IPS-18a (cell line): ENCODE results near the gene ZNF687.

Experiments
- H3K27ac ChIP-seq: one replicate; pipeline ENCODE4 v1.5.1; 2013; ENCODE audit warnings: low read length
- H3K27me3 ChIP-seq: one replicate; pipeline ENCODE4 v1.6.1; 2013; ENCODE audit warnings: mild to moderate bottlenecking, low read length; ENCODE audit not compliant: control insufficient read depth, insufficient read depth
- H3K36me3 ChIP-seq: one replicate; pipeline ENCODE4 v1.6.1; 2013; ENCODE audit warnings: low read depth, low read length; ENCODE audit not compliant: control insufficient read depth
- H3K4me1 ChIP-seq: one replicate; pipeline ENCODE4 v1.6.1; 2013; ENCODE audit warnings: low read depth, low read length; ENCODE audit not compliant: control insufficient read depth
- H3K4me3 ChIP-seq: one replicate; pipeline ENCODE4 v1.5.1; 2013; ENCODE audit warnings: low read length
- H3K9ac ChIP-seq: one replicate; pipeline ENCODE4 v1.6.1; 2013; ENCODE audit warnings: mild to moderate bottlenecking, low read length, moderate library complexity
- H3K9me3 ChIP-seq: one replicate; pipeline ENCODE4 v1.6.1; 2013; ENCODE audit warnings: low read depth, low read length; ENCODE audit not compliant: control insufficient read depth

ZNF687 gene, protein sequence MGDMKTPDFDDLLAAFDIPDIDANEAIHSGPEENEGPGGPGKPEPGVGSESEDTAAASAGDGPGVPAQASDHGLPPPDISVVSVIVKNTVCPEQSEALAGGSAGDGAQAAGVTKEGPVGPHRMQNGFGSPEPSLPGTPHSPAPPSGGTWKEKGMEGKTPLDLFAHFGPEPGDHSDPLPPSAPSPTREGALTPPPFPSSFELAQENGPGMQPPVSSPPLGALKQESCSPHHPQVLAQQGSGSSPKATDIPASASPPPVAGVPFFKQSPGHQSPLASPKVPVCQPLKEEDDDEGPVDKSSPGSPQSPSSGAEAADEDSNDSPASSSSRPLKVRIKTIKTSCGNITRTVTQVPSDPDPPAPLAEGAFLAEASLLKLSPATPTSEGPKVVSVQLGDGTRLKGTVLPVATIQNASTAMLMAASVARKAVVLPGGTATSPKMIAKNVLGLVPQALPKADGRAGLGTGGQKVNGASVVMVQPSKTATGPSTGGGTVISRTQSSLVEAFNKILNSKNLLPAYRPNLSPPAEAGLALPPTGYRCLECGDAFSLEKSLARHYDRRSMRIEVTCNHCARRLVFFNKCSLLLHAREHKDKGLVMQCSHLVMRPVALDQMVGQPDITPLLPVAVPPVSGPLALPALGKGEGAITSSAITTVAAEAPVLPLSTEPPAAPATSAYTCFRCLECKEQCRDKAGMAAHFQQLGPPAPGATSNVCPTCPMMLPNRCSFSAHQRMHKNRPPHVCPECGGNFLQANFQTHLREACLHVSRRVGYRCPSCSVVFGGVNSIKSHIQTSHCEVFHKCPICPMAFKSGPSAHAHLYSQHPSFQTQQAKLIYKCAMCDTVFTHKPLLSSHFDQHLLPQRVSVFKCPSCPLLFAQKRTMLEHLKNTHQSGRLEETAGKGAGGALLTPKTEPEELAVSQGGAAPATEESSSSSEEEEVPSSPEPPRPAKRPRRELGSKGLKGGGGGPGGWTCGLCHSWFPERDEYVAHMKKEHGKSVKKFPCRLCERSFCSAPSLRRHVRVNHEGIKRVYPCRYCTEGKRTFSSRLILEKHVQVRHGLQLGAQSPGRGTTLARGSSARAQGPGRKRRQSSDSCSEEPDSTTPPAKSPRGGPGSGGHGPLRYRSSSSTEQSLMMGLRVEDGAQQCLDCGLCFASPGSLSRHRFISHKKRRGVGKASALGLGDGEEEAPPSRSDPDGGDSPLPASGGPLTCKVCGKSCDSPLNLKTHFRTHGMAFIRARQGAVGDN

DNA sequence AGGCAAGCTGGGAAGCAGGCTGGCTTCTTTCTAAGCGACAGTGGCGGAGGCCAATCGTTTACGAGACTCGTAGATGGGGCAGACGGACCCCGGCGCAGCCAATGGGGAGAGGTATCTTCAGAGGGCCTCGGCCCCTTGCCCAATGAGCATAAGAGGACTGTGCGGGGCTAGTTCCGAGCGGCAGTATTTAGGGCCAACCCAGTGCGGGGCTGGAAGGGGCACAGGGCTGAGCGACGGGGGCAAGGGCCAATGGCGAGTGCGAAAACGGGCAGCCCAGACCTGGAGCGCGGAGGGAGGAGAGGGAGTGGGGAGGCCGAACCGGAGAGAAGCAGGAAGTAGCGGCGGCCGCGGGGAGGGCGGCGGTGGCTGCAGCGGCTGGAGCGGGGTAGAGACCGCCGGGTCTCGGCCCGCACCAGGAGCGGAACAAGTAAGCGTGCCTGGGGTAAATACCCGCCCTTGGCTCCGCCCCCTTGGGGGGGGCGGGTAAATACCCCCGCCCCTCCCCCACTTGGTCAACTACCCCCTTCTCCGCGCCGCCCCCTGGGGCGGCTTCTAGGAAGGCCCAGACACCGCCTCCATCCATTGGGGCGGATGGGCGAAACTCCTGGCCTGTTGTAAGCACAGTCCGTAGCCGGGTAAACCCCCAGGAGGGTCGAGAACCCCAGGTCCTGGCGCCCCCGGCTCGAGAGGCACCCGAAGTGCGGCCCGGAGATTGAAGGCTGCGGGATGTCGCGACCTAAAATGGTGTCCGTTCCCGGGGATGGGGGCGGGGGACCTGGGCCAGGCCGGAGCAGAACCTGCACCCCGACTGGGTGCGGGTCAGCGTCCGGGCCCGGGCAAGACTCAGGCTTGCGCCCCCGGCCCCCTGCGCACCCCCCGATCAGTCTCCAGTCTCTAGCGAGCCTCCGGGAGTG, at the start of gene ZNF687:
ZNF687 (plus strand) TSS at position 331 of the 914 bp plus-strand sequence. CDS start 3,993 bp downstream, outside the sequence.
- Histone ChIP-seq H3K9ac (peak within 1 kb of the TSS; percentile 97), H3K36me3 (peaks cover 25% of the 10 kb centered on the region), H3K9me3 (no peaks in the 10 kb centered on the region), H3K27ac (peak within 1 kb of the TSS; percentile 99), H3K4me1 (peaks cover 5% of the 10 kb centered on the region), H3K27me3 (no peaks in the 10 kb centered on the region), H3K4me3 (peak within 1 kb of the TSS; percentile 98)

DNA sequence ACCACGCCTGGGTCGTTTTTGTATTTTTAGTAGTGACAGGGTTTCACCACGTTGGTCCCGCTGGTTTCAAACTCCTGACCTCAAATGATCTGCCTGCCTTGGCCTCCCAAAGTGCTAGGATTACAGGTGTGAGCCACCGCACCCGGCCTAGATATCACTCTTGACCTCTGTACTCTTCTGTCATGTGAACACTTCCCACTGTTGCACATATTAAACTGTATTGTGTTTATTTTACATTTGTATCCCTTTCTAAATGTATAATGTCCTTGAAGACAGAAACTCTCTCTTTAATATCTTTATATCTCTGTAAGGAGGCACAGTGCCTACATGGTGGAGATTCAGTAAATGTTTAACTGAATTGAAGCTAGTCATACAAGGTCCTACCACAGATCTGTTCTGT, 46.9 kb upstream of the ZNF687 start:
- no peak overlapping the region for H3K9ac ChIP-seq
- H3K9me3 ChIP-seq = no peaks in the 10 kb centered on the region
- peaks cover 92% of the 10 kb centered on the region for H3K36me3 ChIP-seq
- H3K27me3 ChIP-seq = no peaks in the 10 kb centered on the region
- H3K4me1 ChIP-seq = no peaks in the 10 kb centered on the region
- H3K4me3 ChIP-seq = no peak overlapping the region
- H3K27ac ChIP-seq = no peak overlapping the region

DNA sequence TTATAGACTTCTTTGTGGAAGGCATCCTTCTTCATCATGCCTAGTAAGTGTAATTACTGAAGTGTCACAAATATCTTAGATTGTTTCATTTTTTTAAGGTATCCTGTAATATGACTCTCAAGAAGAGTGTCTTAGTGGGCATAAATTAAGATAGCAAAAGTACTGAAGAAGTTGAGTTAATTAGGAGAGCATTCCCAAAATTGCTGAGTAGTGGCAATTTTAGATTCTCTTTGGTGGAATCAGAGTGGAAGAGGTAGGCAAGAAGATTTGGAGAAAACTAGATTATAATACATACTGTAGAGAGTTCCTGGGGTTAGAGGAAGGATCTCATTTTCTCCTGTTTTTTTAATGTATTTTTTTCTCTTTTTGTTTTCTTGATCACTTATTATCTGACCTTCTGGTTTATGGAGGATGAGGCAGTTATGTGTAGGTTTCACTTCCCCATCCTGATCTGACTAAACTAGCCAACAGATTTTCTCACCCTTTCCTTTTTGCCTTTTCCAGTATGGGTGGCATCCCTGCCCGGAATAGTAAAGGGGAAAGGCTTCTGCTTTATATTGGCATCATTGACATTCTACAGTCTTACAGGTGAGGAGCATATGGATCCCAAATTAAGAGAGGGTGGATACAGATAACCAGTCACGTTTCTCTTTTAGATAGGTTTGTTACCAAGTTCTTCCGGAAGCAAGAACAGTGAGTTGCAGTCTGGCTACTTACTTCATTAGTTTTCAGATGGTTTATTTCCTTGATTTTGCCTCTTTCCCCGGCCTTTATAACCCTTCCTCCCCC, 44.2 kb upstream of the ZNF687 start:
- Histone ChIP-seq H3K4me3 (no peak overlapping the region), H3K4me1 (no peaks in the 10 kb centered on the region), H3K9me3 (no peaks in the 10 kb centered on the region), H3K27me3 (no peaks in the 10 kb centered on the region), H3K36me3 (peaks cover 92% of the 10 kb centered on the region), H3K9ac (no peak overlapping the region), H3K27ac (no peak overlapping the region)

DNA sequence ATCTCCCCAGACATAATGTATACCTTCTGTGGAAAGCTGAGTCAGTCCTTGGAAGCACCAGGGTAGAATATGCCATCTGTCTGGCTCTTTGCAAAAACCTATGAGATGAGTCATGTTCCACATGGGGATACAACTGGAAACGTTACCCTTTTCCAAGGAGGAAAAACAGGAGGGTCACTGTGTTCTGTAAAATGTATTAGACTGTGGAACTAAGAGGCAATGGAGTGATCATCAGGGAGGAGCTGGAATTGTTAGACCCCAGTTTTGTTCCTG, 43.7 kb upstream of the ZNF687 start:
- no peak overlapping the region for H3K27ac ChIP-seq
- H3K27me3 ChIP-seq = no peaks in the 10 kb centered on the region
- peaks cover 93% of the 10 kb centered on the region for H3K36me3 ChIP-seq
- no peak overlapping the region for H3K4me3 ChIP-seq
- no peaks in the 10 kb centered on the region for H3K9me3 ChIP-seq
- no peak overlapping the region for H3K9ac ChIP-seq
- H3K4me1 ChIP-seq = no peaks in the 10 kb centered on the region

DNA sequence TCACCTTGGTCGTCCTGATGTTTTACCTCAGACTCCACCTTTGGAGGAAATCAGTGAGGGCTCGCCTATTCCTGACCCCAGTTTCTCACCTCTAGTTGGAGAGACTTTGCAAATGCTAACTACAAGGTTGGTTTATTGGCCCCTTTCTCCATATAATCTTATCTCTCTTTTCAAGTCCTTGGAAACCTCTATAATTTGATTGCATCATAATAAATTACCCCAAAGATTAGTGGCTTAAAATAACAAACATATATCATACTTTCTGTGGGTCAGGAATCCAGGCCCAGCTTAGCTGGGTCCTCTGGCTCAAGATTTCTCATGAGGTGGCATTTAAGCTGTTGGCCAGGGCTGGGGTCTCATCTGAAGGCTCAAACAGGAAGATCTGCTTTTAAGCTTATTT, 39.7 kb upstream of the ZNF687 start:
- Histone ChIP-seq H3K4me1 (no peaks in the 10 kb centered on the region), H3K27me3 (no peaks in the 10 kb centered on the region), H3K36me3 (peaks cover 90% of the 10 kb centered on the region), H3K4me3 (no peak overlapping the region), H3K9ac (no peak overlapping the region), H3K27ac (no peak overlapping the region), H3K9me3 (no peaks in the 10 kb centered on the region)

DNA sequence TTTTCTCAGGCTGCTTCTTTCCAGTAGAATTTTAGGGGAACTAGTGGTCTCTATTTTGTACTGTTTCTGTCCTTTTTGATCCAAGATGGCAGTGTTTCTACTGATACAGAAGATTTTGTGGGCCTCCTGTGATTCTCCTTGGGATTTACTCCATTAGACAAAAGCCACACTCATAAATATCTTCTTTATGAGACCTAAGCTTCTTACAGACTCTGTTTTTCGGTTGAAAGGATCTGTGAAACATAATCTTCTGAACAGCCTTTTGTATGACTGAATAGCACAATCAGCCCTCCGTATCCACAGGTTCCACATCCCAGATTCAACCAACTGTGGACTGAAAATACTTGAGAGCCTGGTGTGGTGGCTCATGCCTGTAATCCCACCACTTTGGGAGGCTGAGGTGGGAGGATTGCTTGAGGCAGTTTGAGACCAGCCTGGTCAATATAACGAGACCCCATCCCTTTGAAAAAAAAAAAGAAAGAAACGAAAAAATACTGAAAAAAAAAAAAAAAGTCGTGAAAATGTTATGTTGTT, 38.3 kb upstream of the ZNF687 start:
- Histone ChIP-seq H3K9ac (no peak overlapping the region), H3K36me3 (peaks cover 88% of the 10 kb centered on the region), H3K4me1 (no peaks in the 10 kb centered on the region), H3K27me3 (no peaks in the 10 kb centered on the region), H3K27ac (no peak overlapping the region), H3K4me3 (no peak overlapping the region), H3K9me3 (no peaks in the 10 kb centered on the region)

DNA sequence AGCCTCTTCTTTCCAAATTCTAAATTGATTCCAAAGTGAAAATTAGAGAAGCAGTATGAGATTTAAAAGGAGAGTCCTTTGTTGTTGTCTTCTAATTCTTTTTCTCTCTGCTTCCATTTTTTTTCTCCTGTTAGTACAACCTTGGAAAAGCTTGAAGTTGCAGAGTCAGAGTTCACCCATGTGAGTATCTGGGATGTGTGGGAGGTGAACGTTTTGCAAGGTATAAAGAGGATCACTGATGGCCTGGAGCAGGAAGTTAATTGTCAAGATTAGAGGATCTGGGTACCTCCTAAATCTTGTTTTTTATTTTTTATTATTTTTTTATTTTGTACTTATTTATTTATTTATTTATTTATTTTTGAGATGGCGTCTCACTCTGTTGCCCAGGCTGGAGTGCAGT, 35.3 kb upstream of the ZNF687 start:
- no peaks in the 10 kb centered on the region for H3K4me1 ChIP-seq
- no peaks in the 10 kb centered on the region for H3K27me3 ChIP-seq
- no peak overlapping the region for H3K9ac ChIP-seq
- H3K36me3 ChIP-seq = peaks cover 70% of the 10 kb centered on the region
- H3K9me3 ChIP-seq = no peaks in the 10 kb centered on the region
- no peak overlapping the region for H3K27ac ChIP-seq
- no peak overlapping the region for H3K4me3 ChIP-seq

DNA sequence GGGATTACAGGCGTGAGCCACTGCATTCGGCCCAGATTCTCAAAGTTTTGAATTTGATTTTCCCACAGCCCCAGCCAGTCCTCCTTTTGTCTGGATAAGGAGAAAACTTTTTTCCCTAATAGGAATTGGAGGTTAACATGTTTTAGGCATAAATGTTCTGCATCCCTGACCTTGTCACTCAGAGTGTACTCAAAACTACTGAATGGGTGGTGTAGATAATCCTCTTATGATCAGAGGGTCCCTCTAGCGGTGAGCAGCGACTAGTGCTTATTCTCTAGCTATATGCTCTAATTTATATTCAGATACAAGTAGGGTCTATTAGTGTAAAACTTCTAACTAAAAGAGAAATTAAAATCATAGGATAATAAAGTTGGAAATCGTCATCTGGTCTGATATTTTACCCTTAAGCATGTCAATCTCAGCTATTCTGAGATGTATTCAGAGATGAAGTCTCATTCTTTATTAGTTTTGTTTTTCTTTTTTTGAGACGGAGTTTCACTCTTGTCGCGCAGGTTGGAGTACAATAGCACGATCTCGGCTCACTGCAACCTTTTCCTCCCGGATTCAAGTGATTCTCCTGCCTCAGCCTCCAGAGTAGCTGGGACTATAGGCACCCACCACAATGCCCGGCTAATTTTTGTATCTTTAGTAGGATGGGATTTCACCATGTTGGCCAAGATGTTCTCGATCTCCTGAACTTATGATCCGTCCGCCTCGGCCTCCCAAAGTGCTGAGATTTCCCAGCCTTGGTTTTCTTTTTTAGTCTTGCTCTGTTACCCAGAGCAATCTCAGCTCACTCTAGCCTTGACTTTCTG, 30.2 kb upstream of the ZNF687 start:
- Histone ChIP-seq H3K27me3 (no peaks in the 10 kb centered on the region), H3K9ac (no peak overlapping the region), H3K27ac (no peak overlapping the region), H3K36me3 (peaks cover 21% of the 10 kb centered on the region), H3K9me3 (no peaks in the 10 kb centered on the region), H3K4me3 (no peak overlapping the region), H3K4me1 (peaks cover 6% of the 10 kb centered on the region)

DNA sequence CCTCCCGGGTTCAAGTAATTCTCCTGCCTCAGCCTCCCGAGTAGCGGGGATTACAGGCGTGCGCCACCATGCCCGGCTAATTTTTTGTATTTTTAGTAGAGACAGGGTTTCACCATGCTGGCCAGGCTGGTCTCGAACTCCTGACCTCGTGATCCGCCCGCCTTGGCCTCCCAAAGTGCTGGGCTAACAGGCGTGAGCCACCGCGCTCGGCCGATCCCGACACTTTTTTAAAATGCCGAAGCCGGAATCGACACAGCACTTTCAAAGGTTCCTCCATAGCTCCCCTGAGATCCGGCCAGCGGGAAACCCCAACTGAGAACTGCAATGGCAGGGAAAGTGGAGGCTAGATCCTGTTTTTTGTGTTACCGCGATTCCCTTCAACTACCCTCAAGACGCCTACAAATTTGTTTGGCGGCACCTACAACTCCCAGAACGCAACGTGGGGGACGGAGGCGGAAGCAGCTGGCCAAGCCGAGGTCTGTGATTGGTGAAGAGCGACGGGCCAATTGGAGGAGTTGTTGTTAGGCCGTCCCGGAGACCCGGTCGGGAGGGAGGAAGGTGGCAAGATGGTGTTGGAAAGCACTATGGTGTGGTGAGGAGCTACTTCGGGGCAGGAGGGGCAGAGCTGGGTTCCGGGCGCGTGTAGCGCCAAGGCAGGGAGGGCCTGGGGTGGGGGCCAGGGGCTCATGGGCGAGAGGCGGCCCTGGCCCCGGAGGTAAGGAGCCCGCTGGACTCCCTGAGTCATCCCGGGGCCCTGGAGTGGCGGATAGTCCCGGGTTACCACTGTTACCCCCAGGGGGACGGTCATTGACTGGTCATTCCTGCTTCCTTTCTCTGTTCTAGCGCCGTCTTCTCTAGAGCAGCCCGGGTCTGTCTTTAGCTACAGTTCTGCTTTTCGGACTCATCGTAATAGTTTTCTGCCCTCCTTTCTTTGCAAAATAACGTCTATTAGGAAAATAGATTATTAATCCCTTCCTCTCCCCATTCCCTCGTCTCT, 27.6 kb upstream of the ZNF687 start, which contains the start of gene PSMD4:
PSMD4 (plus strand) TSS at position 518 of the 997 bp plus-strand sequence; CDS start at position 567, 49 bp downstream.
- H3K36me3 ChIP-seq = peaks cover 3% of the 10 kb centered on the region
- peak within 1 kb of the TSS; percentile 93 for H3K9ac ChIP-seq
- peaks cover 6% of the 10 kb centered on the region for H3K4me1 ChIP-seq
- H3K9me3 ChIP-seq = no peaks in the 10 kb centered on the region
- peak within 1 kb of the TSS; percentile 88 for H3K4me3 ChIP-seq
- H3K27ac ChIP-seq = peak within 1 kb of the TSS; percentile 75
- no peaks in the 10 kb centered on the region for H3K27me3 ChIP-seq
